ENCODE data around the gene ARNT2. TPM values are rescaled to one million over a fixed set of nuclear protein-coding genes. Genes with fewer than 3 reads are reported as not detected.

ARNT2 gene
- total RNA-seq, 1 experiment from 2014 or later, result 7.0 TPM

- no peak for TF ChIP-seq AR (CRISPR knock-in tag; IDR thresholded peaks at IDR 0.05)
- TF ChIP-seq ZNF317 (CRISPR knock-in tag; IDR thresholded peaks at IDR 0.05; ENCODE audit: borderline replicate concordance, low read depth), result no peak
- TF ChIP-seq RORB (CRISPR knock-in tag; IDR thresholded peaks at IDR 0.05), result no peak
- TF ChIP-seq STAT6 (CRISPR knock-in tag; conservative IDR thresholded peaks at IDR 0.05; ENCODE audit: low read depth), result no peak
- no peak for TF ChIP-seq IRF1 (CRISPR knock-in tag; IDR thresholded peaks at IDR 0.05)
- no peak for TF ChIP-seq USF1 (CRISPR knock-in tag; IDR thresholded peaks at IDR 0.05)
- TF ChIP-seq ATF1 (CRISPR knock-in tag; IDR thresholded peaks at IDR 0.05), result no peak
- TF ChIP-seq E2F4 (CRISPR knock-in tag; IDR thresholded peaks at IDR 0.05; ENCODE audit: borderline replicate concordance, low read depth), result no peak
- no peak for TF ChIP-seq RELA (CRISPR knock-in tag; IDR thresholded peaks at IDR 0.05; ENCODE audit: borderline replicate concordance)
- no peak for TF ChIP-seq ATF6 (CRISPR knock-in tag; IDR thresholded peaks at IDR 0.05)
- no peak for TF ChIP-seq MXD4 (CRISPR knock-in tag; IDR thresholded peaks at IDR 0.05; ENCODE audit: borderline replicate concordance)
- TF ChIP-seq TEAD4 (CRISPR knock-in tag; IDR thresholded peaks at IDR 0.05), result no peak
- no peak for TF ChIP-seq USF2 (CRISPR knock-in tag; IDR thresholded peaks at IDR 0.05)
Observed at GRCh38 chr15:80550908-80551260, 146.7 kb downstream of the ARNT2 start (continued).

GRCh38 chr15:80551348-80551747, 147.2 kb downstream of the ARNT2 start:
- ChIA-PET POLR2A (no interaction called here), CTCF (no interaction called here)
- Mint-ChIP-seq H3K4me3 (no peak overlapping the region), H3K4me1 (no peaks in the 10 kb centered on the region), H3K36me3 (no peaks in the 10 kb centered on the region), H3K9me3 (no peaks in the 10 kb centered on the region), H3K27me3 (ENCODE audit: low read depth) (no peaks in the 10 kb centered on the region), H3K27ac (no peak overlapping the region)
- DNase-seq (ENCODE audit: low spot score), result no peak
- no peak for ATAC-seq
- TF ChIP-seq USF1 (CRISPR knock-in tag; IDR thresholded peaks at IDR 0.05), result no peak
